Mammary epithelial cell (primary cell): Measurements from ENCODE around the gene SFXN3.

Source experiments
- EZH2 ChIP-seq: IDR thresholded peaks from 2 replicates; pipeline ENCODE4 v1.6.1; 2012; ENCODE audit warnings: low read length, inconsistent platforms, borderline replicate concordance
- TF ChIP-seq, protein P1 (sequence below), 2 donors: IDR thresholded peaks in 1 of 2; conservative IDR thresholded peaks in 1 of 2; 2 replicates each; pipeline ENCODE4 v1.5.1; 2011 to 2012; ENCODE audit warnings: inconsistent platforms in 2 of 2, low read length in 2 of 2, mild to moderate bottlenecking in 2 of 2, control low read depth in 1 of 2, low read depth in 1 of 2; ENCODE audit not compliant: insufficient read depth in 1 of 2; ENCODE audit errors: extremely low read depth in 1 of 2

DNA sequence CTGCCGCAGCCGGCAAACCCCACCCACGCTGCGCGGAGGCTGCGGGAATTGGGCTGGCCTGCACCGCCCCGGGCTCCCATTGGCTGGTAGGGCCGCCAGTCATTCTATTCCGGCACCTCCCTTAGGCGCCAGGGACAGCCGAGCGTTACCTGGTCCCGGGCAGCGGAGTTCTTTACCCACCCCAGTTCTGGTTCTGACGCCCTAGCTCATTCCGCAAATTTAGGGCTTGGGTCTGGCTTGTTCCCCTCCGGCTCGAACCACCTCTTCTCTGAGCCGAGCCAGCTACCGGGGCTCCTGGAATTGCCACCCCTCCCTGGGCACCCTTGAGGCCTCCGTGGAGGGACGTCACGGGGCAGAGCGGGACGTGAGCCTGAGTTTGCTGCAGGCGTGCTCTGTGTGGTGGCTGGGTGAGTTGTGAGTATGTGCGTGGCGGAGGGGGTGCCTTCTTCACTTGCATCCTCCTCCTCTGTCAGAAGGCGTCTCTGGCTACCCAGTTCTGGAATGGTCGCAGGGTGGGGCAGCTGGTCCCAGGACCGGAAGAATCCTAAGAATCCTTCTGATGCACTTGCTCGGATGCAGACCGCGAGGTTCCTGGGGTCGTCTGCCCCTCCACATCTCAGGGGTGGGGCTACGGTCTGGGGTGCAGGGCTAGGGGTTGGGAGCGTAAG, at the start of gene SFXN3, which contains the start of gene PDZD7:
- TF ChIP-seq, protein P1, sequence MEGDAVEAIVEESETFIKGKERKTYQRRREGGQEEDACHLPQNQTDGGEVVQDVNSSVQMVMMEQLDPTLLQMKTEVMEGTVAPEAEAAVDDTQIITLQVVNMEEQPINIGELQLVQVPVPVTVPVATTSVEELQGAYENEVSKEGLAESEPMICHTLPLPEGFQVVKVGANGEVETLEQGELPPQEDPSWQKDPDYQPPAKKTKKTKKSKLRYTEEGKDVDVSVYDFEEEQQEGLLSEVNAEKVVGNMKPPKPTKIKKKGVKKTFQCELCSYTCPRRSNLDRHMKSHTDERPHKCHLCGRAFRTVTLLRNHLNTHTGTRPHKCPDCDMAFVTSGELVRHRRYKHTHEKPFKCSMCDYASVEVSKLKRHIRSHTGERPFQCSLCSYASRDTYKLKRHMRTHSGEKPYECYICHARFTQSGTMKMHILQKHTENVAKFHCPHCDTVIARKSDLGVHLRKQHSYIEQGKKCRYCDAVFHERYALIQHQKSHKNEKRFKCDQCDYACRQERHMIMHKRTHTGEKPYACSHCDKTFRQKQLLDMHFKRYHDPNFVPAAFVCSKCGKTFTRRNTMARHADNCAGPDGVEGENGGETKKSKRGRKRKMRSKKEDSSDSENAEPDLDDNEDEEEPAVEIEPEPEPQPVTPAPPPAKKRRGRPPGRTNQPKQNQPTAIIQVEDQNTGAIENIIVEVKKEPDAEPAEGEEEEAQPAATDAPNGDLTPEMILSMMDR (conservative IDR thresholded peaks at IDR 0.05 in 1 of 2, IDR thresholded peaks at IDR 0.05 in 1 of 2; ENCODE audit: extremely low read depth in 1 of 2, insufficient read depth in 1 of 2, low read depth in 1 of 2, low read length in 2 of 2): no peak
- TF ChIP-seq EZH2: no peak
